HEK293 (cell line): ENCODE data around the gene PPM1E.

ENCODE experiments used
- CTCF ChIA-PET: fragments of 350-600 bp; formaldehyde crosslinking; extraction: SDS; loops from one replicate; lab custom pipeline; 2021; ENCODE audit warnings: antibody characterized with exemption; lab: Yijun Ruan, JAX
- POLR2A ChIA-PET: fragments of 300-600 bp; formaldehyde crosslinking; extraction: SDS; loops from one replicate; lab custom pipeline; 2020; ENCODE audit warnings: antibody characterized with exemption, inconsistent platforms; lab: Yijun Ruan, JAX
- H3K27ac ChIP-seq: fragments of 200-500 bp; sonication (Bioruptor generic); 2 replicates; pipeline ENCODE4 v1.5.1; 2014; ENCODE audit warnings: low read depth, low read length, control low read depth, inconsistent platforms; ENCODE audit errors: extremely low read depth
- H3K36me3 ChIP-seq, 2 experiments: fragments of 200-500 bp in 1 of 2; sonication (Bioruptor generic) in 1 of 2; 1 replicate in 1 of 2; 2 replicates in 1 of 2; pipeline ENCODE4 v1.5.1; 2014 to 2017; ENCODE audit warnings: inconsistent platforms in 2 of 2, low read length in 2 of 2; ENCODE audit not compliant: control insufficient read depth in 2 of 2, insufficient read depth in 1 of 2
- H3K4me1 ChIP-seq: fragments of 200-500 bp; sonication (Bioruptor generic); 2 replicates; pipeline ENCODE4 v1.5.1; 2014; ENCODE audit warnings: mild to moderate bottlenecking, low read length, inconsistent platforms; ENCODE audit not compliant: control insufficient read depth, insufficient read depth
- H3K4me3 ChIP-seq: 2 replicates; pipeline ENCODE4 v1.5.1; 2011; ENCODE audit warnings: low read depth, mild to moderate bottlenecking, control low read depth, low read length, moderate library complexity
- H3K9me3 ChIP-seq: fragments of 200-500 bp; sonication (Bioruptor generic); 2 replicates; pipeline ENCODE4 v1.5.1; 2014; ENCODE audit warnings: low read depth, low read length, inconsistent platforms; ENCODE audit not compliant: control insufficient read depth, insufficient read depth
- BCL11A ChIP-seq: fragments of 450-650 bp; formaldehyde crosslinking; IDR thresholded peaks from 2 replicates; pipeline ENCODE4 v1.5.1; 2016; ENCODE audit warnings: low read depth, missing biosample characterization, missing genetic modification characterization
- SP7 ChIP-seq: fragments of 450-650 bp; formaldehyde crosslinking; IDR thresholded peaks from 2 replicates; pipeline ENCODE4 v1.5.1; 2016; ENCODE audit warnings: missing biosample characterization, missing genetic modification characterization
- ZBTB17 ChIP-seq: fragments of 450-650 bp; formaldehyde crosslinking; IDR thresholded peaks from 2 replicates; pipeline ENCODE4 v1.5.1; 2016; ENCODE audit warnings: missing biosample characterization, missing genetic modification characterization
- ZBTB7A ChIP-seq: fragments of 450-650 bp; formaldehyde crosslinking; IDR thresholded peaks from 2 replicates; pipeline ENCODE4 v1.5.1; 2016; ENCODE audit warnings: low read depth, missing biosample characterization, missing genetic modification characterization
- ZFP3 ChIP-seq: fragments of 450-650 bp; formaldehyde crosslinking; IDR thresholded peaks from 2 replicates; pipeline ENCODE4 v1.5.1; 2016; ENCODE audit warnings: low read depth, missing biosample characterization, missing genetic modification characterization
- ZNF138 ChIP-seq: fragments of 450-650 bp; formaldehyde crosslinking; IDR thresholded peaks from 2 replicates; pipeline ENCODE4 v1.5.1; 2016; ENCODE audit warnings: missing biosample characterization, missing genetic modification characterization, borderline replicate concordance
- ZNF175 ChIP-seq: fragments of 450-650 bp; formaldehyde crosslinking; IDR thresholded peaks from 2 replicates; pipeline ENCODE4 v1.5.1; 2016; ENCODE audit warnings: missing biosample characterization, missing genetic modification characterization
- ZNF2 ChIP-seq: fragments of 450-650 bp; formaldehyde crosslinking; IDR thresholded peaks from 2 replicates; pipeline ENCODE4 v1.5.1; 2016; ENCODE audit warnings: missing biosample characterization, missing genetic modification characterization
- ZNF24 ChIP-seq: fragments of 450-650 bp; formaldehyde crosslinking; IDR thresholded peaks from 2 replicates; pipeline ENCODE4 v1.5.1; 2016; ENCODE audit warnings: missing biosample characterization, missing genetic modification characterization
- ZNF274 ChIP-seq, 2 experiments: fragments of 200-500 bp in 1 of 2; fragments of 450-650 bp in 1 of 2; sonication (Bioruptor generic) in 1 of 2; formaldehyde crosslinking in 1 of 2; IDR thresholded peaks; 2 replicates each; pipeline versions ENCODE4 v1.5.1 to v1.6.1; 2014 to 2016; ENCODE audit warnings: borderline replicate concordance in 1 of 2, inconsistent platforms in 1 of 2, low read length in 1 of 2, missing biosample characterization in 1 of 2, missing genetic modification characterization in 1 of 2
- ZNF366 ChIP-seq: fragments of 450-650 bp; formaldehyde crosslinking; conservative IDR thresholded peaks from 2 replicates; pipeline ENCODE4 v1.5.1; 2016; ENCODE audit warnings: missing biosample characterization, missing genetic modification characterization
- ZNF394 ChIP-seq: fragments of 450-650 bp; formaldehyde crosslinking; IDR thresholded peaks from 2 replicates; pipeline ENCODE4 v1.5.1; 2016; ENCODE audit warnings: missing biosample characterization, missing genetic modification characterization, mild to moderate bottlenecking, moderate library complexity, borderline replicate concordance
- ZNF521 ChIP-seq: fragments of 450-650 bp; formaldehyde crosslinking; IDR thresholded peaks from 2 replicates; pipeline ENCODE4 v1.5.1; 2017; ENCODE audit warnings: missing biosample characterization, mild to moderate bottlenecking, missing genetic modification characterization
- ZNF596 ChIP-seq: fragments of 450-650 bp; IDR thresholded peaks from 2 replicates; pipeline ENCODE4 v1.5.0; 2018; ENCODE audit warnings: missing biosample characterization, mild to moderate bottlenecking, missing genetic modification characterization, moderate library complexity
- ZNF623 ChIP-seq: fragments of 450-650 bp; formaldehyde crosslinking; IDR thresholded peaks from 2 replicates; pipeline ENCODE4 v1.5.1; 2016; ENCODE audit warnings: missing biosample characterization, missing genetic modification characterization
- ZNF654 ChIP-seq: fragments of 450-650 bp; formaldehyde crosslinking; IDR thresholded peaks from 2 replicates; pipeline ENCODE4 v1.5.1; 2016; ENCODE audit warnings: low read depth, missing biosample characterization, missing genetic modification characterization
- TF ChIP-seq, protein P1 (sequence below): fragments of 450-650 bp; formaldehyde crosslinking; IDR thresholded peaks from 2 replicates; pipeline ENCODE4 v1.5.1; 2016; ENCODE audit warnings: missing biosample characterization, missing genetic modification characterization
- TF ChIP-seq, protein P2 (sequence below): fragments of 450-650 bp; formaldehyde crosslinking; IDR thresholded peaks from 2 replicates; pipeline ENCODE4 v1.5.1; 2016; ENCODE audit warnings: missing biosample characterization, missing genetic modification characterization, low read depth
- TF ChIP-seq, protein P3 (sequence below): fragments of 450-650 bp; formaldehyde crosslinking; IDR thresholded peaks from 2 replicates; pipeline ENCODE4 v1.5.1; 2016; ENCODE audit warnings: missing biosample characterization, missing genetic modification characterization, low read depth
- TF ChIP-seq, protein P4 (sequence below): fragments of 450-650 bp; formaldehyde crosslinking; IDR thresholded peaks from 2 replicates; pipeline ENCODE4 v1.5.1; 2016; ENCODE audit warnings: missing biosample characterization, missing genetic modification characterization
- TF ChIP-seq, protein P5 (sequence below): fragments of 450-650 bp; formaldehyde crosslinking; IDR thresholded peaks from 2 replicates; pipeline ENCODE4 v1.5.1; 2016; ENCODE audit warnings: missing biosample characterization, missing genetic modification characterization
- TF ChIP-seq, protein P6 (sequence below): fragments of 450-650 bp; formaldehyde crosslinking; IDR thresholded peaks from 2 replicates; pipeline ENCODE4 v1.5.1; 2016; ENCODE audit warnings: missing biosample characterization, missing genetic modification characterization, borderline replicate concordance

Gene PPM1E

DNA sequence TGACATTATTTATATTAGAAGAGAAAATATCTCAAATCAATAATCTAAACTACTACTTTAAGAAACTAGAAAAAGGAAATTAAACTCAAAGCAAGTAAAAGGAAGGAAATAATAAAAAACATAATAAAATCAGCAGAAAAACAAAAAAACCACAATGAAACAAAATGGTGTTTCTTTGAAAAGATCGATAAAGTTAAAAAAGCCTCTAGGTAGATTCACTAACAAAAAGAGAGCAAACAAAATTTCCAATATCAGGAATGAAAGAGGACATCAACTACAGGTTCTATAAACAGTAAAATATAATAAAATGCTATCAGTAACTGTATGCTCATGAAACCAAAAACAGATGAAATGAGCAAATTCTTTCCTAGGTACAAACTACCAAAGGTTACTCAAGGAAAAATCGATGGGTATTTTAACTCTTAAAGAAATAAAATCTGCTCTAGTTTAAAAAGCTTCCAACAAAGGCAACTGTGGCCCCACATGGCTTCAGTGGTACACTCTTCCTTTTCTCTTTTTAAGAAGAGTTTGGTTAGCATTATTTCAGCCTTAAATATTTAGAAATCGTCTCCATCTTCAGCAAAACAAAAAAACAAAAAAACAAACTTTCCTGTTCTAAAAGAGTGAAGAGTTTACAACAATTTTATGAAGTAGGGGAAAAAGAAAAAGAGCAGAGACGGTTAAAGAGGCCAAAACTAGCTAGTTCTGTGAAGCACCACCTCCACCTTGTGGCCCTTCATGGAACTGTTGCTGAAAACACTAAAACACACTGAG is 248.9 kb downstream of the PPM1E start:
- no peaks in the 10 kb centered on the region for H3K9me3 ChIP-seq
- H3K4me3 ChIP-seq = no peak overlapping the region
- POLR2A ChIA-PET = interaction anchor here (1.0 to 2.6 kb wide), 3 partner anchors 294 to 486 kb away, joined by 3 to 14 read pairs (median 11); no protein-coding TSS in a partner anchor
- CTCF ChIA-PET = interaction anchor here (0.5 to 6.9 kb wide), 36 partner anchors 8 to 566 kb away, joined by 3 to 69 read pairs (median 4); partner anchors contain the start of genes PPM1E and SKA2
- no peak overlapping the region for H3K27ac ChIP-seq
- peaks cover 29 to 31% of the 10 kb centered on the region in 2 experiments for H3K36me3 ChIP-seq
- no peaks in the 10 kb centered on the region for H3K4me1 ChIP-seq
- TF ChIP-seq ZBTB7A (tag by site-specific recombination) = no peak
- TF ChIP-seq, protein P1, sequence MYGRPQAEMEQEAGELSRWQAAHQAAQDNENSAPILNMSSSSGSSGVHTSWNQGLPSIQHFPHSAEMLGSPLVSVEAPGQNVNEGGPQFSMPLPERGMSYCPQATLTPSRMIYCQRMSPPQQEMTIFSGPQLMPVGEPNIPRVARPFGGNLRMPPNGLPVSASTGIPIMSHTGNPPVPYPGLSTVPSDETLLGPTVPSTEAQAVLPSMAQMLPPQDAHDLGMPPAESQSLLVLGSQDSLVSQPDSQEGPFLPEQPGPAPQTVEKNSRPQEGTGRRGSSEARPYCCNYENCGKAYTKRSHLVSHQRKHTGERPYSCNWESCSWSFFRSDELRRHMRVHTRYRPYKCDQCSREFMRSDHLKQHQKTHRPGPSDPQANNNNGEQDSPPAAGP = no peak
- TF ChIP-seq, protein P2, sequence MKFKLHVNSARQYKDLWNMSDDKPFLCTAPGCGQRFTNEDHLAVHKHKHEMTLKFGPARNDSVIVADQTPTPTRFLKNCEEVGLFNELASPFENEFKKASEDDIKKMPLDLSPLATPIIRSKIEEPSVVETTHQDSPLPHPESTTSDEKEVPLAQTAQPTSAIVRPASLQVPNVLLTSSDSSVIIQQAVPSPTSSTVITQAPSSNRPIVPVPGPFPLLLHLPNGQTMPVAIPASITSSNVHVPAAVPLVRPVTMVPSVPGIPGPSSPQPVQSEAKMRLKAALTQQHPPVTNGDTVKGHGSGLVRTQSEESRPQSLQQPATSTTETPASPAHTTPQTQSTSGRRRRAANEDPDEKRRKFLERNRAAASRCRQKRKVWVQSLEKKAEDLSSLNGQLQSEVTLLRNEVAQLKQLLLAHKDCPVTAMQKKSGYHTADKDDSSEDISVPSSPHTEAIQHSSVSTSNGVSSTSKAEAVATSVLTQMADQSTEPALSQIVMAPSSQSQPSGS (tag by site-specific recombination) = no peak
- TF ChIP-seq ZNF623 (tag by site-specific recombination) = no peak
- TF ChIP-seq, protein P3, sequence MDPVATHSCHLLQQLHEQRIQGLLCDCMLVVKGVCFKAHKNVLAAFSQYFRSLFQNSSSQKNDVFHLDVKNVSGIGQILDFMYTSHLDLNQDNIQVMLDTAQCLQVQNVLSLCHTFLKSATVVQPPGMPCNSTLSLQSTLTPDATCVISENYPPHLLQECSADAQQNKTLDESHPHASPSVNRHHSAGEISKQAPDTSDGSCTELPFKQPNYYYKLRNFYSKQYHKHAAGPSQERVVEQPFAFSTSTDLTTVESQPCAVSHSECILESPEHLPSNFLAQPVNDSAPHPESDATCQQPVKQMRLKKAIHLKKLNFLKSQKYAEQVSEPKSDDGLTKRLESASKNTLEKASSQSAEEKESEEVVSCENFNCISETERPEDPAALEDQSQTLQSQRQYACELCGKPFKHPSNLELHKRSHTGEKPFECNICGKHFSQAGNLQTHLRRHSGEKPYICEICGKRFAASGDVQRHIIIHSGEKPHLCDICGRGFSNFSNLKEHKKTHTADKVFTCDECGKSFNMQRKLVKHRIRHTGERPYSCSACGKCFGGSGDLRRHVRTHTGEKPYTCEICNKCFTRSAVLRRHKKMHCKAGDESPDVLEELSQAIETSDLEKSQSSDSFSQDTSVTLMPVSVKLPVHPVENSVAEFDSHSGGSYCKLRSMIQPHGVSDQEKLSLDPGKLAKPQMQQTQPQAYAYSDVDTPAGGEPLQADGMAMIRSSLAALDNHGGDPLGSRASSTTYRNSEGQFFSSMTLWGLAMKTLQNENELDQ (tag by site-specific recombination) = no peak
- no peak for TF ChIP-seq ZFP3
- TF ChIP-seq BCL11A (tag by site-specific recombination) = no peak
- peak; percentile 39; the same call in 1 of the 2 replicates for TF ChIP-seq ZBTB17 (tag by site-specific recombination)
- TF ChIP-seq ZNF596 (tag by site-specific recombination) = no peak
- peak; percentile 98 for TF ChIP-seq ZNF654
- TF ChIP-seq ZNF175 (tag by site-specific recombination) = no peak
- no peak for TF ChIP-seq SP7 (tag by site-specific recombination)
- 0 out of 2 replicates have a peak, but pooled peaks have one; percentile 34 for TF ChIP-seq ZNF2
- TF ChIP-seq ZNF274 (IDR thresholded peaks at IDR 0.05; ENCODE audit: low read length) = no peak
- no peak for TF ChIP-seq ZNF274 (tag by site-specific recombination; IDR thresholded peaks at IDR 0.05; ENCODE audit: borderline replicate concordance)
- no peak for TF ChIP-seq ZNF138
- TF ChIP-seq, protein P4, sequence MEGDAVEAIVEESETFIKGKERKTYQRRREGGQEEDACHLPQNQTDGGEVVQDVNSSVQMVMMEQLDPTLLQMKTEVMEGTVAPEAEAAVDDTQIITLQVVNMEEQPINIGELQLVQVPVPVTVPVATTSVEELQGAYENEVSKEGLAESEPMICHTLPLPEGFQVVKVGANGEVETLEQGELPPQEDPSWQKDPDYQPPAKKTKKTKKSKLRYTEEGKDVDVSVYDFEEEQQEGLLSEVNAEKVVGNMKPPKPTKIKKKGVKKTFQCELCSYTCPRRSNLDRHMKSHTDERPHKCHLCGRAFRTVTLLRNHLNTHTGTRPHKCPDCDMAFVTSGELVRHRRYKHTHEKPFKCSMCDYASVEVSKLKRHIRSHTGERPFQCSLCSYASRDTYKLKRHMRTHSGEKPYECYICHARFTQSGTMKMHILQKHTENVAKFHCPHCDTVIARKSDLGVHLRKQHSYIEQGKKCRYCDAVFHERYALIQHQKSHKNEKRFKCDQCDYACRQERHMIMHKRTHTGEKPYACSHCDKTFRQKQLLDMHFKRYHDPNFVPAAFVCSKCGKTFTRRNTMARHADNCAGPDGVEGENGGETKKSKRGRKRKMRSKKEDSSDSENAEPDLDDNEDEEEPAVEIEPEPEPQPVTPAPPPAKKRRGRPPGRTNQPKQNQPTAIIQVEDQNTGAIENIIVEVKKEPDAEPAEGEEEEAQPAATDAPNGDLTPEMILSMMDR (tag by site-specific recombination) = peak; percentile 83
- TF ChIP-seq ZNF366 (tag by site-specific recombination) = peak; percentile 67; the same call in 1 of the 2 replicates
- TF ChIP-seq ZNF521 (tag by site-specific recombination) = no peak
- TF ChIP-seq ZNF24 (tag by site-specific recombination) = no peak
- TF ChIP-seq, protein P5, sequence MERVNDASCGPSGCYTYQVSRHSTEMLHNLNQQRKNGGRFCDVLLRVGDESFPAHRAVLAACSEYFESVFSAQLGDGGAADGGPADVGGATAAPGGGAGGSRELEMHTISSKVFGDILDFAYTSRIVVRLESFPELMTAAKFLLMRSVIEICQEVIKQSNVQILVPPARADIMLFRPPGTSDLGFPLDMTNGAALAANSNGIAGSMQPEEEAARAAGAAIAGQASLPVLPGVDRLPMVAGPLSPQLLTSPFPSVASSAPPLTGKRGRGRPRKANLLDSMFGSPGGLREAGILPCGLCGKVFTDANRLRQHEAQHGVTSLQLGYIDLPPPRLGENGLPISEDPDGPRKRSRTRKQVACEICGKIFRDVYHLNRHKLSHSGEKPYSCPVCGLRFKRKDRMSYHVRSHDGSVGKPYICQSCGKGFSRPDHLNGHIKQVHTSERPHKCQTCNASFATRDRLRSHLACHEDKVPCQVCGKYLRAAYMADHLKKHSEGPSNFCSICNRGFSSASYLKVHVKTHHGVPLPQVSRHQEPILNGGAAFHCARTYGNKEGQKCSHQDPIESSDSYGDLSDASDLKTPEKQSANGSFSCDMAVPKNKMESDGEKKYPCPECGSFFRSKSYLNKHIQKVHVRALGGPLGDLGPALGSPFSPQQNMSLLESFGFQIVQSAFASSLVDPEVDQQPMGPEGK (tag by site-specific recombination) = no peak
- TF ChIP-seq, protein P6, sequence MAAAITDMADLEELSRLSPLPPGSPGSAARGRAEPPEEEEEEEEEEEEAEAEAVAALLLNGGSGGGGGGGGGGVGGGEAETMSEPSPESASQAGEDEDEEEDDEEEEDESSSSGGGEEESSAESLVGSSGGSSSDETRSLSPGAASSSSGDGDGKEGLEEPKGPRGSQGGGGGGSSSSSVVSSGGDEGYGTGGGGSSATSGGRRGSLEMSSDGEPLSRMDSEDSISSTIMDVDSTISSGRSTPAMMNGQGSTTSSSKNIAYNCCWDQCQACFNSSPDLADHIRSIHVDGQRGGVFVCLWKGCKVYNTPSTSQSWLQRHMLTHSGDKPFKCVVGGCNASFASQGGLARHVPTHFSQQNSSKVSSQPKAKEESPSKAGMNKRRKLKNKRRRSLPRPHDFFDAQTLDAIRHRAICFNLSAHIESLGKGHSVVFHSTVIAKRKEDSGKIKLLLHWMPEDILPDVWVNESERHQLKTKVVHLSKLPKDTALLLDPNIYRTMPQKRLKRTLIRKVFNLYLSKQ (tag by site-specific recombination) = no peak
- no peak for TF ChIP-seq ZNF394 (tag by site-specific recombination)
